HG03060 (cell line): ENCODE measurements around the gene ZNF438.
"Not testable (repeated sequence)": the region's sequence is repeated elsewhere in the genome, so short reads cannot be mapped to it uniquely, and the experiment has no call there.

Source experiments
- ATAC-seq: cut with Tn5 transposase; IDR thresholded peaks from one replicate; pipeline ENCODE4 v1.9.1; 2021; ENCODE audit warnings: low read depth, moderate number of reproducible peaks; ENCODE audit not compliant: unreplicated experiment

ZNF438 gene

GRCh38 chr10:30901487-30901886 lies 130.2 kb downstream of the ZNF438 start:
- not testable (repeated sequence) for ATAC-seq

GRCh38 chr10:30898964-30899363 lies 132.7 kb downstream of the ZNF438 start:
- no peak for ATAC-seq

- no peak for ATAC-seq
Measured at GRCh38 chr10:30897547-30897946, 134.1 kb downstream of the ZNF438 start.

DNA sequence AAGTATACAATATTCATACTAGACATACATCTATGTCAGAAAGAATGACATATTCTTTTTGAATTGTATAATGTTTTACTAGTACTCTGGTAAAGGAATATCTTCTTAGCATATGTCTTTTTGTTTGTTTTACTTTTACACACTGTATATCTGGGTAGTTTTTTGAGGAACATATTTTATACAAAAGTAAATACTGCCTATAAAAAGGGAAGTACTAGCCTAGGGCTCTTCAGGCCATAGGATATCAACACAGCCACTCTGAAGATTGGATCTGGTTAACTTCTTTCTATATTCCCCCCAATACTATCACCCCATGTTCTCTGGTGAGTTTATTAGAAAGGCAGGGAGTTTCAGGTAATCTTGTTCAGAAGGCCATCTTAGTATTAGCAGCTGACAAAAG lies 134.6 kb downstream of the ZNF438 start:
- no peak for ATAC-seq

DNA sequence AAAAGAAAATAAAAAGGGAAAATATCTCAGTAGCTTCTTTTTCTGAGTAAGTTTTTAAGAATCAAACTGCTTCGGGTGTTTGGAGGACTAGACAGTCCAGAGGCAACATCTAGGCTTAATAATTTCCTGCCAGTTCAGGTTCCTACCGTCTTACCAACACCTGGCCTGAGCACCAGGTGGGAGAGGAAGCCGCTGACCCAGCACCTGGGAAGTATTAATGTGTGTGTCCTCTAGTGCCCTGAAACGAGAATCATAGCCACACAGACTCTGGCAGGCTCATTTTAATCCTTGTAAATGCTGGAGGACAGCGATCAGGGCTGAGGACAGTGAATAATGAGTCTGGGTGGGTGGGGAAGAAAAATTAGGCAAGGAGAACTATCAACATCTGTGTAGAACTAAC lies 137.4 kb downstream of the ZNF438 start:
- ATAC-seq = no peak

- ATAC-seq = no peak
Measured at GRCh38 chr10:30893208-30893607, 138.5 kb downstream of the ZNF438 start.

GRCh38 chr10:30887839-30888238 lies 143.8 kb downstream of the ZNF438 start:
- no peak for ATAC-seq

GRCh38 chr10:30885423-30885822 lies 146.2 kb downstream of the ZNF438 start:
- ATAC-seq = no peak

GRCh38 chr10:30883751-30884150 lies 147.9 kb downstream of the ZNF438 start:
- no peak for ATAC-seq

DNA sequence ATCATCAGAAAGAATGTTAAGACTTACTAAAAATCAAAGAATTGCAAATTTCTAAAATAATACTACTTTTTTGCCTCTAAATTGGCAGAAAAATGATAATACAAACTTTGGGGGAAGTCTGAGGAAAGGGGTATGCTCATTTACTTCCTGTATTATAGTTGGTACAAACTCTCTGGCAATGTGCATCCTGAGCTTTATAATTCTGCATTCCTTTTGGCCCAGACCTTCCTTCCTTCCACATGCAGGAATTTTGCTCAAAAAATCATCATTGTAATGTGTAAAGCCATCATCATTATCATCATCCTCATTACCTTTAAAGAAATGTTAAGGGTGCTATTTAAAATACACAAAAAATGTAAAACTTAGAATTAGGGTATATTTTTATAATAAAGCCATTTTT lies 148.5 kb downstream of the ZNF438 start:
- no peak for ATAC-seq

- ATAC-seq = no peak
Measured at GRCh38 chr10:30882281-30882680, 149.4 kb downstream of the ZNF438 start.

DNA sequence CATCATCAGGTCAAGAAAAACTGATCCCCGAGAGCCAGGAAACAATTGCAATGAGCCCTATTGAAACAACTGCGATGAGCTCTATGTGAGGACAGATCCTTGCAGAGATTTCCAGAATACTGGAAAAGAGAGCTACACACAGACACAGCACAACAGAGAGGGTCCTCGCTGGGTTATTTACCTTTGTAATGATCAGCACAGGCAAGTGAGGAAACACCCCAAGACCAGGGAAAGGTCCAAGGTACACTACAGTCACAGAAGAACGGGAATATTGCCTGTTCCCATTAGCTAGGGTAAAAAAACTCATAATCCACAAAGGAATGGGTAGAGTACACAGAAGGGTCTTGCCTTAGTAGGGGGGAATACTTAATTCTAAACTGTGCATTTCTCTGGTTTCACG lies 152.7 kb downstream of the ZNF438 start:
- no peak for ATAC-seq

- no peak for ATAC-seq
Measured at GRCh38 chr10:30877111-30877510, 154.6 kb downstream of the ZNF438 start.

GRCh38 chr10:30873411-30873810 lies 158.3 kb downstream of the ZNF438 start:
- no peak for ATAC-seq

DNA sequence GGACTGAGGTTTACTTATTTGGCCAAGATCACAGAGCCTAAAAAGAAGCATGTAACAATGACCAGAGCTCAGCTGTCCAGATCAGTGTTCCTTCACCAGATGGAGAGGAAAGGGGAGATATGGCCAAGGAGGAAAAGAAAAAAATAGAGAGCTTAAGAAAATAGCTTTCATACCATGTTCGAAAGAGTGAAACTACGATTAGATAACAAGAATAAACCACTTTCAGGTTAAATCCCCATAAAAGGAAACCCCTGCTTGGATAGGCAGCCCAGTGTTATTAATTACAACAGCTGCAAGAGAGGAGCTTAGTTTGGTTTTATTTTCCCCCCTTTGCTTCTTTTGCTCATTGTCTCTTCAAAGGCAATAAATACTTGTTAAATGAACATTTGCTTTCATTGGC lies 160.8 kb downstream of the ZNF438 start:
- ATAC-seq = no peak

- no peak for ATAC-seq
Measured at GRCh38 chr10:30869566-30869965, 162.1 kb downstream of the ZNF438 start.

DNA sequence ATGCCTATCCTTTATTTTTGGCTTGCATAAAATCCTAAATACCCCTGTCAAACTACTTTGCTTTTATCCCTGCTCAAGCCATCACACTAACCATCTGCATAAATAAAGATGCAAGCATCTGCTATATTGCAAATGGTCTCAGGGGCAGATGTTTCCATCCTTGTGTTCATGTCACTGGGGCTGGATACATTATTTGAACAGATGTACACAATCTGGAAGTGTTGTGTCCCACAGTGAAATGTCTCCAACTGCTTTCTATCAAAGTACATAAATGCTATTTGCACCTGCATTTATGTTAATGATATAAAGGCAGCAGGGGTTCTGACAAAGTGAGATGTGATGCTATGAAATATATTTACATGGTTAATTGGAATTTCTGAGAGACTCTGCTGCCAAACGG lies 163.1 kb downstream of the ZNF438 start:
- no peak for ATAC-seq

DNA sequence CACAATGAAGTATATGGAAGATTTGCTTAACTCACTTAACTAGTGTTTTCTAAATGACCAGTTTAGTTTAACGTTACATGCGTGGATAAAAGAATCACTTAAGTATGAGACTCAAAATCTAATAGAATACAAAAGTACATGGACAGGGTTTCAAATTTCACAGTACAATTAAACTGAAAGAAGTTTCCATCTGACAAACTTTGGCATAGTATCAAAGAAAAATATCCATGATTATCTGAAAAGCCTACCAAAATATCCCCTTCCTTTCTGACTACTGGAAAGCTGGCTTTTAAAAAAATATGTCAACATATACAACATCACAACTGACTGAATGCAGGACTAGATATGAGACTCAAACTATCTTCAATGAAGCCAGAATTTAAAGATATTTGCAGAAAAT lies 164.8 kb downstream of the ZNF438 start:
- ATAC-seq = no peak

DNA sequence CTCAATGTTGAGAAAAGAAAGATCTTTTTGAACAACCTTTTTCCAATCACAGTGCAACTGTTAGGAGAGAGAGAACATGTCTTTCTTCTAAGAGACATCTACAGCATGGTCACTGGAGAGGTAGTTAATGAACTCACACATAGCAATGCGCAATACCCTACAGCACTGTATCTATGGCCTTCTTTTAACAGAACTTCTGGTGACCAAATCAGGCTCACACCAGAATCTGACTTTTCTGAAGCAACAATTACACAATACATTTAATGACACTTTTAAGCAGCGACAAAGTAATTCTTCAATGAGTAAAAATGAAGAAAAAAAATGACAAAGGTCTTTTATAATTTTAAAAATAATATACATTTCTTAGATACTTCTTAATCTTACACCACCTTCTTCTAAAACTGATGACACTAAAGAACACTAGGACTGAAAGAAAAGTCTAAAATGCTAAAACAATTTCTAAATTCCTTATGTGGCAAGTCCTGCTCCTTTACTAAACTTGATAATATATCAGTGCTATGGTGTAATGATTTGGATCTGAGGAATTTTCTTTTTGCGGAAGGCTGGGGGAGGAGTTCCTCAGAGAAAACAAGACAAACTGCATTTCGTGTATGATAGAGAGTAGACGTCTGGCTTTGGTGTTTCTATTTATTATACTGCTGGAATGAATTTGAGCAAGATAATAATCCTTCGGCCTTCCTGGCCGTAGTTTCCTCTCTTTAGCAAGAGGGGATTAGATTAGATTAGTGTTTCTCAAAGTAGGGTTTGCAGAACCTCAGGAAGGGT lies 166.3 kb downstream of the ZNF438 start:
- ATAC-seq = no peak

DNA sequence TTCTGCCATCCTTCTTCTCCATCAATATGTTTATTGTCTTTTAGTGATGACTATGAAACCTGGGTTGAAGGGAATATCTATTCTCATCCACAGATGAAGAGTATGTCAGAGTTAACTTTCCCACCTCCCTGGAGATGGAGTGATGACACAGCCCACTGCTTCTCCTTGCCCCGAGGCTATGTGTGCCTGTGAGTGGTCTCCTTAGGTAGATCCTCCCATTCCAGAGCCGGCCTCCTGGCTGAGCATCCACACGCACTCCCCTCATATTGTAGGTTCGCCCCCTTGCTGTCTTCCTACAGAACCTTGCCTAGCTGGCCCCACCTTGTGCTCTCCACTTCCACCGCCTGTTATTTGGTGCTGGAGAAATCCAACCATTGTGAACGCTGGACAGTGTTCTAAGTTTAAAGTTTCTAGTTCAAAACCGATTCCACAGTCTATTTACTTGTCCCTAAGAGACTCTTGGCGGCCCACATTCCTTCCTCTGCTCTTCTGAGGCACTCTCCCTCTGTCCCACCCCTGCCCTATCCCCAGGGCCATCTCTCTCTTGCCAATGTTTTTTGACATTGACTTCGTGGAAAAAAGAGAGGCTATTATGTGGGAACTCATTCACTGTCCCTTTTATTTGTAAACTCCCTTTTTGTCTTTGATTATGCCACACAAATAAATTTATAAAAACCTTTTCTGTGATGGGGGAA lies 168.0 kb downstream of the ZNF438 start:
- no peak for ATAC-seq

- ATAC-seq = no peak
Measured at GRCh38 chr10:30862486-30862885, 169.2 kb downstream of the ZNF438 start.

DNA sequence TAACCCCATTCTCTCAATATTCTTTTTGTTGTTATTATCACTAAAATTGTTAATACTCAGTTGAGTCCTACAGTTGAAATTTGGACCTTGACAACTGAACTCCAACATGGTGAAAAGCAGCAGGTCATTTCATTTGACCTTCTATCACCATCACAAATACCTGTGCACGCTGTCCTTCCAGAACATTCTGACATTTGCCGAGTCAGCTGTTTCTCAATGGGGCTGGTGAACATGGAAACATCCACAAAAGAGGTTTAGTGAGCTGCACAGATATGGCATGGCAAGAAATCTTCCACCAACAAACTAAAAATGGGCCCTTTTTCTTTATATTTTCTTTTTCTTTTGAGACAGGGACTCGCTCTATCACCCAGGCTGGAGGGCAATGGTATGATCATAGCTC lies 169.7 kb downstream of the ZNF438 start:
- ATAC-seq = no peak
